A673 (cell line): ENCODE data around the gene JCHAIN. TPM values are rescaled to one million over a fixed set of nuclear protein-coding genes. Genes with fewer than 3 reads are reported as not detected.

Experiments used
- BruUV-seq: library from RNA; stranded (reverse); fragments of 400-500 nt; replicated peaks from 2 replicates; lab custom pipeline; 2021; lab: Mats Ljungman, UMichigan
- CTCF ChIA-PET: fragments of 300-600 bp; sonication (Branson Sonifier 250); formaldehyde crosslinking; loops from one replicate; lab custom pipeline; 2022; ENCODE audit warnings: antibody characterized with exemption; lab: Charles Lee
- POLR2A ChIA-PET: fragments of 300-600 bp; sonication (Branson Sonifier 250); formaldehyde crosslinking; loops from one replicate; lab custom pipeline; 2022; ENCODE audit warnings: antibody characterized with exemption; ENCODE audit not compliant: low non-redundant PET; lab: Charles Lee
- DNase-seq: peaks from one replicate; pipeline ENCODE4 v3.0.0-alpha.2; 2015; ENCODE audit warnings: low spot score
- H3K27ac ChIP-seq: fragments of 200-600 bp; sonication (generic); 2 replicates; pipeline ENCODE4 v1.5.1; 2016; ENCODE audit warnings: mixed run types, low read depth, mild to moderate bottlenecking, mixed read lengths, antibody characterized with exemption, low read length; ENCODE audit not compliant: poor library complexity, severe bottlenecking
- H3K27me3 ChIP-seq: fragments of 200-600 bp; sonication (generic); replicated peaks from 2 replicates; pipeline ENCODE4 v1.6.1; 2017; ENCODE audit warnings: mixed run types, low read depth, mild to moderate bottlenecking, mixed read lengths, antibody characterized with exemption, low read length; ENCODE audit not compliant: insufficient read depth, poor library complexity
- H3K36me3 ChIP-seq: fragments of 200-600 bp; sonication (generic); 2 replicates; pipeline ENCODE4 v1.6.1; 2016; ENCODE audit warnings: mixed run types, mild to moderate bottlenecking, mixed read lengths, antibody characterized with exemption, low read length; ENCODE audit not compliant: insufficient read depth, poor library complexity, severe bottlenecking
- H3K4me1 ChIP-seq: fragments of 200-600 bp; sonication (generic); 2 replicates; pipeline ENCODE4 v1.6.1; 2017; ENCODE audit warnings: mixed run types, mild to moderate bottlenecking, mixed read lengths, antibody characterized with exemption, low read length; ENCODE audit not compliant: insufficient read depth, poor library complexity, severe bottlenecking
- H3K4me3 ChIP-seq: fragments of 200-600 bp; sonication (generic); 2 replicates; pipeline ENCODE4 v1.5.1; 2016; ENCODE audit warnings: low read depth, mixed run types, mild to moderate bottlenecking, mixed read lengths, low read length; ENCODE audit not compliant: poor library complexity, severe bottlenecking
- H3K9me3 ChIP-seq: fragments of 200-600 bp; sonication (generic); 2 replicates; pipeline ENCODE4 v1.6.1; 2016; ENCODE audit warnings: mixed run types, low read depth, mild to moderate bottlenecking, mixed read lengths, antibody characterized with exemption, low read length; ENCODE audit not compliant: poor library complexity, severe bottlenecking
- CTCF ChIP-seq: fragments of 300-800, 200-600 bp; sonication (generic); conservative IDR thresholded peaks from 2 replicates; pipeline ENCODE4 v1.5.1; 2017; ENCODE audit warnings: low read depth, mild to moderate bottlenecking, antibody characterized with exemption, low read length, moderate library complexity, mixed read lengths
- EZH2 ChIP-seq: fragments of 200-600 bp; sonication (generic); IDR thresholded peaks from 2 replicates; pipeline ENCODE4 v1.6.1; 2017; ENCODE audit warnings: borderline replicate concordance, low read depth, mild to moderate bottlenecking, mixed read lengths, antibody characterized with exemption, low read length; ENCODE audit not compliant: poor library complexity, severe bottlenecking
- intact Hi-C: fragments of 100-400 bp; cut with micrococcal nuclease; formaldehyde crosslinking; loops from one replicate; pipeline ENCODE4 v1.10.0; 2022; ENCODE audit not compliant: unreplicated experiment
- total RNA-seq: library from RNA; stranded (reverse); gene quantifications from 2 replicates; pipeline ENCODE4 v1.2.3, GENCODE V29; 2021

The JCHAIN gene
- total RNA-seq, 1 experiment from 2014 or later, result not detected

DNA sequence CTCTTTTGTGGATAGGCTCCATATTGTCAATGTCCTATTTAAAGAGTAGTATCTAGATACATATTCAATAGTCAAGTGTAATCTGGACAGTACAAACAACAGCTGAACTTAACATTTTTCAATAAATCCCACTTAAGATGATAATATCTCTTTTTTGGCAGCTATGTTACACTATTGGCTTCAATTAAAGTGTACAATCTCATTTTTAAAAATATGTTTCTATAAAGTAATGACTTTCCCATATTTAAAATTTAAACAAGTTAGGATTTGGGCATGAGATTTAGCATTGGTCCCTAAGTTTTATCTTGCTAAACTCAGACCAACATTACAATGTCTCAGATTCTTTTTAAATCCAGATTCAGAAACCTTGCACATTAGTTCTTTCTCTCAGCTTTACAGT lies 7.9 kb upstream of the JCHAIN start:
- CTCF ChIA-PET, result no interaction called here
- TF ChIP-seq CTCF, result no peak
- no peak for TF ChIP-seq EZH2
- Histone ChIP-seq H3K4me1 (no peaks in the 10 kb centered on the region), H3K27me3 (no peaks in the 10 kb centered on the region), H3K27ac (no peak overlapping the region), H3K36me3 (no peaks in the 10 kb centered on the region), H3K4me3 (no peak overlapping the region), H3K9me3 (no peaks in the 10 kb centered on the region)
- intact Hi-C loops, result no loop called here
- POLR2A ChIA-PET, result no interaction called here
- DNase-seq, result no peak
- no TSS peak for BruUV-seq

- TF ChIP-seq CTCF (no peak), EZH2 (no peak)
- no peak for DNase-seq
- no peaks in the 10 kb centered on the region for H3K4me1 ChIP-seq
- CTCF ChIA-PET, result no interaction called here
- intact Hi-C loops, result no loop called here
- POLR2A ChIA-PET, result no interaction called here
- no TSS peak for BruUV-seq
- no peaks in the 10 kb centered on the region for H3K9me3 ChIP-seq
- no peak overlapping the region for H3K4me3 ChIP-seq
- no peaks in the 10 kb centered on the region for H3K27me3 ChIP-seq
- H3K36me3 ChIP-seq, result no peaks in the 10 kb centered on the region
- no peak overlapping the region for H3K27ac ChIP-seq
These were observed 4.8 kb upstream of the JCHAIN start for GRCh38 chr4:70671091-70671490.

GRCh38 chr4:70670332-70671014 lies 4.2 kb upstream of the JCHAIN start:
- Histone ChIP-seq H3K27me3 (no peaks in the 10 kb centered on the region), H3K4me1 (no peaks in the 10 kb centered on the region), H3K9me3 (no peaks in the 10 kb centered on the region), H3K36me3 (no peaks in the 10 kb centered on the region), H3K27ac (no peak overlapping the region), H3K4me3 (no peak overlapping the region)
- ChIA-PET POLR2A (no interaction called here), CTCF (no interaction called here)
- intact Hi-C loops, result no loop called here
- no peak for TF ChIP-seq CTCF
- TF ChIP-seq EZH2, result no peak
- no peak for DNase-seq
- BruUV-seq, result no TSS peak
